Fibroblast of the aortic adventitia (primary cell): ENCODE measurements around the gene PDXP. TPM values are rescaled to one million over a fixed set of nuclear protein-coding genes. Genes with fewer than 3 reads are reported as not detected.

Source experiments
- DNase-seq: peaks from one replicate; pipeline ENCODE4 v3.0.0-alpha.2; 2010; ENCODE audit warnings: low read depth
- H3K4me3 ChIP-seq: 2 replicates; pipeline ENCODE4 v1.5.1; 2011; ENCODE audit warnings: low read depth, mild to moderate bottlenecking, control low read depth, low read length, moderate library complexity
- total RNA-seq: library from RNA; depleted of rRNA; stranded (reverse); fragments of >200 nt; gene quantifications from 2 replicates; pipeline ENCODE4 v1.2.3, GENCODE V29; 2012; ENCODE audit warnings: low replicate concordance
- TF ChIP-seq, protein P1 (sequence below): IDR thresholded peaks from 2 replicates; pipeline ENCODE4 v1.5.1; 2011; ENCODE audit warnings: mild to moderate bottlenecking, low read length, control low read depth, inconsistent platforms; ENCODE audit not compliant: insufficient read depth

PDXP gene
- total RNA-seq, 1 donor: 7.4 TPM

DNA sequence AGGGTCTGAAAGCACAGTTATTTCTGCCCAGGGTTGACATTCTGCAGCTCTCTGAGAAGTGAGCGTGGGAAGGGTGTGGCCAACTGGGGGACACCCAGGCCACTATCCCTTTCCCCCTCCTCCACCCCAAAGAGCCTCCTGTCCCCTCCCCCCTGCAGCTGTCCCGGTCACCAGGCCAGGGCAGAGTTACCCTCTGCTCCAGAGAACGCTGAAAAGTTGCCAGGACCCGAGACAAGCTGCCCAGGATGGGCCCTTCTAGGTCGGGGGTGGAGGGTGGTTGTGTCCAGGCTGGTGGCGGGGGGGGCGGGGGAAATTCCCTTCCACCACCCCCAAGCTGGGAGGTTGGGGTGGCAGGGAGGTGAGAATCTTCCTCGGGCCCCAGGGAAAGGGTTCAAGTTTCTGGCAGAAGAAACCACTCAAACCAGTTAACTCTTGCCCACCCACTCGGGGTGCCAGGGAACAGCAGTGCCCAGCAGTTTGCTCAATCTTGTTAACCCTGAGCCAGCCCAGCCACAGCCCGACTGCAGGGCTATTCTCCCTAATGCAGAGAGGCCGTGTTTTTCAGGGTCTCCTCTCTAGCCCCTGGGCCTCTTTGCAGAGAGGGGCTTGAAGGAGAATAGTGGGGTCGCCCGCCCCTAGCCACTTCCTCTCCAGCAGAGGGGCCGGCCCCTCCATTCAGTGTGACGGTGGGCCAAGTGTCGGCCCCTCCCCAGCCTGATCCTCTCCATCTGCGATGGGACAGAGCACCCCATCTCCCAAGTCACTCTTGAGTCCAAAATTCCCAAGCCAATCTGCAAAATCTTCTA, 17.6 kb downstream of the PDXP start:
- TF ChIP-seq, protein P1, sequence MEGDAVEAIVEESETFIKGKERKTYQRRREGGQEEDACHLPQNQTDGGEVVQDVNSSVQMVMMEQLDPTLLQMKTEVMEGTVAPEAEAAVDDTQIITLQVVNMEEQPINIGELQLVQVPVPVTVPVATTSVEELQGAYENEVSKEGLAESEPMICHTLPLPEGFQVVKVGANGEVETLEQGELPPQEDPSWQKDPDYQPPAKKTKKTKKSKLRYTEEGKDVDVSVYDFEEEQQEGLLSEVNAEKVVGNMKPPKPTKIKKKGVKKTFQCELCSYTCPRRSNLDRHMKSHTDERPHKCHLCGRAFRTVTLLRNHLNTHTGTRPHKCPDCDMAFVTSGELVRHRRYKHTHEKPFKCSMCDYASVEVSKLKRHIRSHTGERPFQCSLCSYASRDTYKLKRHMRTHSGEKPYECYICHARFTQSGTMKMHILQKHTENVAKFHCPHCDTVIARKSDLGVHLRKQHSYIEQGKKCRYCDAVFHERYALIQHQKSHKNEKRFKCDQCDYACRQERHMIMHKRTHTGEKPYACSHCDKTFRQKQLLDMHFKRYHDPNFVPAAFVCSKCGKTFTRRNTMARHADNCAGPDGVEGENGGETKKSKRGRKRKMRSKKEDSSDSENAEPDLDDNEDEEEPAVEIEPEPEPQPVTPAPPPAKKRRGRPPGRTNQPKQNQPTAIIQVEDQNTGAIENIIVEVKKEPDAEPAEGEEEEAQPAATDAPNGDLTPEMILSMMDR: no peak
- peak overlapping the region; percentile 72 for H3K4me3 ChIP-seq
- DNase-seq: no peak

- peak overlapping the region; percentile 72 for H3K4me3 ChIP-seq
- peak; percentile 96 for DNase-seq
- TF ChIP-seq, protein P1: no peak
Measured at GRCh38 chr22:37676736-37677492, 18.4 kb downstream of the PDXP start.

GRCh38 chr22:37677493-37677974, 19.0 kb downstream of the PDXP start:
- peak overlapping the region; percentile 72 for H3K4me3 ChIP-seq
- no peak for DNase-seq
- TF ChIP-seq, protein P1: no peak

DNA sequence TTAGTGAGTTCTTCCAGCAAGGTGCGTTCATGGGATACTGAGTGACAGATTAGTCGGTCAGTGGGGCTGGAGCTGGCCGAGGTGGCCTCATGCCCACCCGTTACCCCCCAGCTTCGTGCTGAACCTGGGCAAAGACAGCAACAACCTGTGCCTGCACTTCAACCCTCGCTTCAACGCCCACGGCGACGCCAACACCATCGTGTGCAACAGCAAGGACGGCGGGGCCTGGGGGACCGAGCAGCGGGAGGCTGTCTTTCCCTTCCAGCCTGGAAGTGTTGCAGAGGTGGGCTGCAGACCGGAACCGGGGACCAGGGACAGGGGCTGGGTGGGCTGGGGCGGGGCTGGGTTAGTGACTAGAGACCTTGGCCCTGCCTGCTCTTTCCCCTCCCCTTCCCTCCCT, 19.8 kb downstream of the PDXP start:
- H3K4me3 ChIP-seq: peak overlapping the region; percentile 72
- TF ChIP-seq, protein P1: no peak
- no peak for DNase-seq

DNA sequence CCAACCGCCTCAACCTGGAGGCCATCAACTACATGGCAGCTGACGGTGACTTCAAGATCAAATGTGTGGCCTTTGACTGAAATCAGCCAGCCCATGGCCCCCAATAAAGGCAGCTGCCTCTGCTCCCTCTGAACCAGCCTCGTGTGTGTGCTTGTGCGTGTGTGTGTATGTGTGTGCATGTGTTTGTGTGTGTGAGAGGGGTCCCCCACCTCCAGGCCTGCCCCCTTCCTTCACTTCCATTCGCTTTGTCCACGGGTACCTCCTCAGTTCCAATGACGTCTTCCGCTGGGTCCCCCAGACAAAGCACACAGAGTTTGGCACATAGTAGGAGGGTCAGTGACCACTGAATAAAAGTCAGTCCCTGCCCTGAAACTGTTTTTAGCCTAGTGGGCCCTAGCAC, 21.1 kb downstream of the PDXP start:
- DNase-seq: no peak
- TF ChIP-seq, protein P1: no peak

GRCh38 chr22:37680191-37680851, 21.8 kb downstream of the PDXP start:
- TF ChIP-seq, protein P1: no peak
- H3K4me3 ChIP-seq: no peak overlapping the region
- no peak for DNase-seq

More for the DNA sequence above, 21.1 kb downstream of the PDXP start:
- peak overlapping the region; percentile 5 for H3K4me3 ChIP-seq
